ENCODE results near the gene HECTD4. TPM values are rescaled to one million over a fixed set of nuclear protein-coding genes. Genes with fewer than 3 reads are reported as not detected.

The HECTD4 gene
- total RNA-seq, 1 experiment from 2014 or later = 9.8 TPM

DNA sequence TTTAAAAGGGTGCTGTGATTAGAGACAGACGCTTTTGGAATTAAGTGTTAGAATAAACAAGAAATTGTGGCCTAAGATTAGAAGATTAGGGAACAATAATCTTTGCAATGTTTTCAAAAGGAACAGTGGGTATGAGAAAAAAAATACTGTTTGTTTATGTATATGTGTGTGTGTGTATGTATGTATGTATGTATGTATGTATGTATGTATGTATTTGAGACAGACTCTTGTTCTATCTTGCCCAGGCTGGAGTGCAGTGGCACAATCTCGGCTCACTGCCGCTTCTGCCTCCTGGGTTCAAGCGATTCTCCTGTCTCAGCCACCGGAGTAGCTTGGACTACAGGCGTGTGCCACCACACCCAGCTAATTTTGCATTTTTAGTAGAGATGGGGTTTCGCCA lies 175.3 kb downstream of the HECTD4 start:
- Histone ChIP-seq H3K27ac (no peak overlapping the region), H3K4me1 (replicated peaks) (no peaks in the 10 kb centered on the region), H3K9me3 (replicated peaks) (no peaks in the 10 kb centered on the region), H3K4me3 (no peak overlapping the region), H3K36me3 (peaks cover 59% of the 10 kb centered on the region), H3K27me3 (replicated peaks) (no peaks in the 10 kb centered on the region)
- DNase-seq (ENCODE audit: low read depth in 1 of 2, low spot score in 2 of 2) = no peak

DNA sequence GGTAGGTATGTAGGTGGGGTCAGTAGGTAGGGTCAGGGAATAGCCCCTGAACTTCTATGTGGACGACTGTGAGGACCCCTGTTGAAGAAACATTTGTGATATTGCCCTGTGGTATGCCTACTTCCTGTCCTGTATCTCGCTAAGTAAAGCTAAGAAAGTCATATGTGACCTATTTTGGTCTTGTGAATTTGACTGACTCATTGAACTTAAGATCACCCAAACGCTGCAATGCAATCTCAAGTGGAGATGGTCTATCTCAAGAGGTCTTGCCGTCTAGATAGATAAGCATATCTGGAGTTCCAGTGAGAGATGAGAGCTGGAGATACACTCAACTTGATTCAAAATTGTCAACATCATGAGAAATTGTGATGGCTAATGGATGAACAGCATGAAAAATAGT lies 183.1 kb downstream of the HECTD4 start:
- Histone ChIP-seq H3K4me3 (no peak overlapping the region), H3K27me3 (replicated peaks) (no peaks in the 10 kb centered on the region), H3K4me1 (replicated peaks) (no peaks in the 10 kb centered on the region), H3K36me3 (peaks cover 36% of the 10 kb centered on the region), H3K9me3 (replicated peaks) (no peaks in the 10 kb centered on the region), H3K27ac (no peak overlapping the region)
- no peak for DNase-seq (ENCODE audit: low read depth in 1 of 2, low spot score in 2 of 2)

DNA sequence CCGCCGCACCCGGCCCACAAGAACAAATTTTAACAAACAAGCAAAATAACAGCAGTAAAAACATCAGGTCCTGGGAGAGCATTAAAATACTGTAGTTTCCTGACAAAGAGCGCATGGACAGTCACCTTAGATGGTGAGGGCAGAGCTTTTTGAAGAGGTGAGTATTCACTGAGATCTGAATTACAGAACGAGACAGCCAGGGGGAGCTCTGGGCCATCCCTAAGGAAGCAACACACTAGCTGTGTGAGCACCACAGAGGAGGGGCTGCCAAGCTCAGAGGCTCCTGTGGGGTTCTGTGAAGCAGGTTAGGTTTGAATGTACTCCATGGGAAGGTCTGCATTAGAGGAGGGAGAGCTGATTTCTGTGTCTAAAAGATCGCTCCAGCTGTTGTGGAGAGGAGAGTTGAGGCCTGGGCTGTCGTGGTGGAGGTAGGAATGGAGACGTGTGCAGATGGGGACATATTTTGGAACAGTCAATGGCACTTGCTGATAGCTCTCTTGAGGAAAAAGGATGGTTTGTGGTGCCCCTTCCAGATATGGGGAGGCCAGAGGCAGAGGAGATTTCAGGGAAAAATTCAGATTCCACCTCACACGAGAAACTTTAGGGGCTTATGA lies 184.0 kb downstream of the HECTD4 start:
- H3K27me3 ChIP-seq (replicated peaks) = no peaks in the 10 kb centered on the region
- DNase-seq (ENCODE audit: low read depth in 1 of 2, low spot score in 2 of 2) = peak; percentile 16 to 55
- H3K9me3 ChIP-seq (replicated peaks) = no peaks in the 10 kb centered on the region
- H3K27ac ChIP-seq = no peak overlapping the region
- H3K4me3 ChIP-seq = no peak overlapping the region
- peaks cover 37% of the 10 kb centered on the region for H3K36me3 ChIP-seq
- H3K4me1 ChIP-seq (replicated peaks) = no peaks in the 10 kb centered on the region

DNA sequence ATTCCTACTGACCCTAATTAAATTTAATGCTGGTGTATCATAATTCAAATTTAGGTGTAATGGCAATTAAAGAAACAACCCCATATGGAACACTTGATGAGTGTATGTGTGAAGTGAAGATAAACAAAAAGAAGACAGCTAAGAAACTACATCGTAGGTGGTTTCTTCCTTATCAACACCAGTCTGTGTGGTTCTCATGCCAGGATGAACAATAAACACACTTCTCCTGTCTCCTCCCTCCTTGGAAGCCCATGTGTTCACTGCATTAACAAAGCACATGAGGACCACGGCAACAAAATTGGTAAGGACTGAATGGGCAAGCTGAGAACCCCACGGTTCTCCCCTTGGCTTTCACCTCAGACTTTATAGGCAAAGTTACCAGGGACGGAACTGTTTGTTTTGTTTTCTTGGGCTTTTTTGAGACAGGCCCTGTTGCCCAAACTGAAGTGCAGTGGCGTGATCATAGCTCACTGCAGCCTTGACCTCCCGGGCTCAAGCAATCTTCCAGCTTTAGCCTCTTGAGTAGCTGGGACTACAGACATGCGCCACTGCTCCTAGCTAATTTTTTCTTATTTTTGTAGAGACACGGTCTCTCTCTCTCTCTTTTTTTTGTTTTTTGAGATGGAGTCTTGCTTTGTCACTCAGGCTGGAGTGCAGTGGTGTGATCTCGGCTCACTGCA lies 185.9 kb downstream of the HECTD4 start:
- no peaks in the 10 kb centered on the region for H3K9me3 ChIP-seq (replicated peaks)
- DNase-seq (ENCODE audit: low read depth in 1 of 2, low spot score in 2 of 2) = no peak
- H3K4me3 ChIP-seq = no peak overlapping the region
- peaks cover 37% of the 10 kb centered on the region for H3K36me3 ChIP-seq
- H3K27ac ChIP-seq = no peak overlapping the region
- H3K4me1 ChIP-seq (replicated peaks) = no peaks in the 10 kb centered on the region
- no peaks in the 10 kb centered on the region for H3K27me3 ChIP-seq (replicated peaks)

DNA sequence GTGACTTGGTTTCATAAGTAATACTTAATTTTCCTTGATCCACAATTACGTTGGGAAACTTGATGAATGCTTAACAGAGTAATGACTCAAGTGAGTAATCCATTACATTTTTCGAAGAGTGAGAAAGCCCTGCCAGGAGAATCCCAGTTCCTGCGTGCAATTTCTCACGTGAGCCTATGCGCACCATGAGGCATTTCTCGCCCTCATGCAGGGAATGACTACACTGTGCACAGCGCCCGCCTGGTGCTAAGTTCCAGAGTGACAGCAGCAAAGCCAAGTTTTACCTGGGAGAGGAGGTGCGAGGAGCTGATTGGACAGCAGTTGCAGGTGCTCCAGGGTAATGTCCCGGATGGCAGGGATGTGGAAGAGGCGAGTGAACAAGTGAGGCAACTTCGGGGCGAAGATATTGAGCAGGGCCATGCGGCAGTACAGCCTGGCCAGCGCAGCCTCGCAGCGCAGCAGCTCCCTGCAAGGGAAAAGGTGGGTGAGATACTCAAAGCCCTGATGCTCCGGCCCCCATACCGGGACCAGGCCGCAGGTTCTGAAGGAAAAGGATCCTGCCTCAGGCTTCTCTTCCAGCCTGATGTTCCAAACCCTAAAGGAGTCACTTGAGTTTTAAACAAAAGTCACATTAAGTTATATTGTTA lies 187.5 kb downstream of the HECTD4 start:
- DNase-seq (ENCODE audit: low read depth in 1 of 2, low spot score in 2 of 2) = no peak
- Histone ChIP-seq H3K9me3 (replicated peaks) (no peaks in the 10 kb centered on the region), H3K27me3 (replicated peaks) (no peaks in the 10 kb centered on the region), H3K36me3 (peaks cover 45% of the 10 kb centered on the region), H3K4me3 (no peak overlapping the region), H3K27ac (no peak overlapping the region), H3K4me1 (replicated peaks) (no peaks in the 10 kb centered on the region)

DNA sequence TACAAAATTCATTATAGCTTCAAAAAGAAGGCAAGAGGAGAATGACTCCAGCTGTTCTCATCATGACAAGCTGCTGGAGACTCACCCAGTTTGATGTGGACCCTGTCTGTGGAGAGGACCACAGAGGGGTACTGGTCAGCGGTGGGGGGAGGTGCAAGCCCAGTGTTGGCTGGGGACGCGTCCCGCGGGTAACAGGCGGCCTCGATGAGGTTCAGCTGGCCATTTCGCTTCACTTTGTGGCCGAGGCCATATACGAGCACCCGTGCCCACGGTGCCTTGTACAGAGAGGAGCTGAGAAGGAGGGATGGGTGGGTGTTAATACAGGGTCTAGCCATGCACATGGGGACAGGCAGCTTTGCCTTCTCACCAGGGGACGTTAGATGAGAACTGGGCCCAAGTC lies 189.8 kb downstream of the HECTD4 start:
- Histone ChIP-seq H3K27me3 (replicated peaks) (no peaks in the 10 kb centered on the region), H3K4me3 (no peak overlapping the region), H3K4me1 (replicated peaks) (no peaks in the 10 kb centered on the region), H3K9me3 (replicated peaks) (no peaks in the 10 kb centered on the region), H3K36me3 (peaks cover 44% of the 10 kb centered on the region), H3K27ac (no peak overlapping the region)
- no peak for DNase-seq (ENCODE audit: low read depth in 1 of 2, low spot score in 2 of 2)

DNA sequence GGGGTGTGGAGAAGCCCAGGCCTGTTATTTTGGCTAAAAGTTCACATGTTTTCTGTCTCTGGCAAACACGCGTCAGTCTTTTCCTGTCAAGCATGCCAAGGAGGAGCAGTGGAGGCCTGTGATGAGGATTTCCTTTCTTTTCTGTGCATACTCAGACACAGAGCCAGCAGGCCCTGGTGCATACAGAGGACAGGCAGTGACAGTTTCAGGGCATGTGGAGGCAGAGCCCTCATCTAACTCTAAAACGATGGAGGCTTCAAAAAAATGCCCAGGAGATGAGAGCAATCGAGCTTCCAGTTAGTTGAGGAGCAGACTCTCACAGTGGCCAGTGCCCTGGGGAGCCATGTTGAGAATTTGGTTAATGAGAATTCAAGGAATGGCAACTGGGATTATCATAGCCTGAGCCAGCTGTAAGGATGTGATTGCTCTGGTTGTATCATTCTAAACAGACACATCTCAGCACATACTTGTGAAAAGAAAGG lies 190.3 kb downstream of the HECTD4 start:
- DNase-seq (ENCODE audit: low read depth in 1 of 2, low spot score in 2 of 2) = no peak
- no peak overlapping the region for H3K27ac ChIP-seq
- no peaks in the 10 kb centered on the region for H3K27me3 ChIP-seq (replicated peaks)
- H3K36me3 ChIP-seq = peaks cover 48% of the 10 kb centered on the region
- H3K9me3 ChIP-seq (replicated peaks) = no peaks in the 10 kb centered on the region
- no peaks in the 10 kb centered on the region for H3K4me1 ChIP-seq (replicated peaks)
- H3K4me3 ChIP-seq = no peak overlapping the region

DNA sequence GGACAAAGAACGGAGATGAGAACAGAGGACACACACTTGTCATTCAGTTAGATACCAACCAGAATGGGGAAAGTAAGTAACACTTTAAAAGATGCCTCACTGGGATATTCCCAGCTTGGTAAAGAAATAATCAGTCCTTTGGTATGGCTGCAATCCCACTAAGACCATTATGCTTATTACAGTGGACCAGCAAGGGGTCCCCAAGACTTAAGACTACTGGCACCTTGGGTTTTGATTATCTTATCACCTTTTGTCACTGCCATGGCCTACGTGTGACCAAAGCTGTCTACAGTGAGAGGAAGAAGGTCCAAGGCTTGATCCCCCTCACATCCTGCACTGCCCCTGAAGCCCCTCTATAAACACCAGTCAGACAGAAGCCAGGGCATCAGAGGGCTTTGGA lies 191.0 kb downstream of the HECTD4 start:
- Histone ChIP-seq H3K36me3 (peaks cover 49% of the 10 kb centered on the region), H3K27ac (no peak overlapping the region), H3K4me1 (replicated peaks) (no peaks in the 10 kb centered on the region), H3K27me3 (replicated peaks) (no peaks in the 10 kb centered on the region), H3K9me3 (replicated peaks) (no peaks in the 10 kb centered on the region), H3K4me3 (no peak overlapping the region)
- DNase-seq (ENCODE audit: low read depth in 1 of 2, low spot score in 2 of 2) = no peak

DNA sequence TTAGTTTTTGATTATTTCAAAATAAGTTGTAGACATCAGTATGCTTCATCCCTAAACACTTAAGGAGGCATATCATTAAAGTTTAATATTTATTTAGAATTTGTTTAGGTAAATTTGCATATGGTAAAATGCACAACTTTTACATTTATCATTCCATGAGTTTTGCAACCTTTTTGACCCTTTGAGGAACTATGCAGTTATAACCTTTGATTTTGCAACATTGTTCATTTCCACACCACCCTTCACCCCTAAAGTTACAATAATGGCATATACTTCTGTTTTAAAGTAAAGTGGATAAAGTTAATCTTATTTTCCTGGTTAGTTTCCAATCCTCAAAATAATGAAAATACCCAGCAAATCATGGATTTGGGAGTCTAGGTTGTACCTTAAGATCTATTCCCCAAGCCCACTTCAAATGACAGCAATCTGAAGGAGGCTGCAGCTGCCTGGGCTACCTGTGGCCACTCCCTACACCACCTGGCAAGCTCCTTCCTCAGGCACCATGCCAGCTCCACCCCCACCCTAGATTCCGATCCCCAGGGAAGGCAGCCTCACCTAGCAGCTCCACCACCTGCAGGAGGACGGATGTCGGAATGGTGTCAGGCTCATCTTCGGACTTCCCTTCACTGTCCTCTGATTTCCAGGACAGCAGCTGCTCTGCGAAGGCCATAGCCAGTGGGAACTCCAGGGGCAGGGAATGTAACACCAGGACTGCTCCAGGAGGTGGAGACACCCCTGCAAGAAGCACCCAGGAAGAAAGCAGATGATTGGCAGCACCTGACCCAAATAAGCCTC lies 191.8 kb downstream of the HECTD4 start:
- H3K36me3 ChIP-seq = peaks cover 52% of the 10 kb centered on the region
- no peak for DNase-seq (ENCODE audit: low read depth in 1 of 2, low spot score in 2 of 2)
- no peak overlapping the region for H3K27ac ChIP-seq
- no peaks in the 10 kb centered on the region for H3K9me3 ChIP-seq (replicated peaks)
- no peaks in the 10 kb centered on the region for H3K4me1 ChIP-seq (replicated peaks)
- H3K27me3 ChIP-seq (replicated peaks) = no peaks in the 10 kb centered on the region
- no peak overlapping the region for H3K4me3 ChIP-seq

DNA sequence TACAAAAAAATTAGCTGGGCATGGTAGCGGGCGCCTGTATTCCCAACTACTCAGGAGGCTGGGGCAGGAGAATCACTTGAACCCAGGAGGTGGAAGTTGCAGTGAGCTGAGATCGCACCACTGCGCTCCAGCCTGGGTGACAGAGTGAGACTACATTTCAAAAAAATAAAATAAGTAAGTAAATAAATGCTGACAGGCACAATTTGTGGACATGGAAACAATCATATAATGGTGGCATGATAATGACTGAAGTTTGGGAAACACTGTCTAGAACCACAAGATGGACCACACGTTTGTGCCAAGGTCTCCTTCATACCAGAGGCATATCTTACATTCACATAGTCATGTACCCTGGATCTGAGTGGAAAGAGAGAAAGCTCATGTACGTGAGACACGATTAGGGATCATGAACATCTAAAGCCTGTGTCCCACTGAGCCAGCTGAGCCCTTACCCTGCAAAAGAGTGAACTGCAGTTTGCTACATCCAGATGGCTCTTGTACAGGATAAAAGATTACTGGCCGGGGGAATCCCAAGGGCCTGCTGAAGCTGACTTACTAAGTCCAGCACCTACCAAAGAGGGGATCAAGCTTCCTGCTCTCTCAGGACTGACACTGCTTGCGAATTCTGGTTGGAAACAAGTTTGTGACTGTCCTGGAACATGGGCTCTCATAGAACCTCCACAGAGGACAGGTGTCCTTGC lies 194.0 kb downstream of the HECTD4 start:
- DNase-seq (ENCODE audit: low read depth in 1 of 2, low spot score in 2 of 2) = no peak
- no peaks in the 10 kb centered on the region for H3K4me1 ChIP-seq (replicated peaks)
- H3K36me3 ChIP-seq = peaks cover 54% of the 10 kb centered on the region
- no peak overlapping the region for H3K27ac ChIP-seq
- no peak overlapping the region for H3K4me3 ChIP-seq
- no peaks in the 10 kb centered on the region for H3K27me3 ChIP-seq (replicated peaks)
- no peaks in the 10 kb centered on the region for H3K9me3 ChIP-seq (replicated peaks)

DNA sequence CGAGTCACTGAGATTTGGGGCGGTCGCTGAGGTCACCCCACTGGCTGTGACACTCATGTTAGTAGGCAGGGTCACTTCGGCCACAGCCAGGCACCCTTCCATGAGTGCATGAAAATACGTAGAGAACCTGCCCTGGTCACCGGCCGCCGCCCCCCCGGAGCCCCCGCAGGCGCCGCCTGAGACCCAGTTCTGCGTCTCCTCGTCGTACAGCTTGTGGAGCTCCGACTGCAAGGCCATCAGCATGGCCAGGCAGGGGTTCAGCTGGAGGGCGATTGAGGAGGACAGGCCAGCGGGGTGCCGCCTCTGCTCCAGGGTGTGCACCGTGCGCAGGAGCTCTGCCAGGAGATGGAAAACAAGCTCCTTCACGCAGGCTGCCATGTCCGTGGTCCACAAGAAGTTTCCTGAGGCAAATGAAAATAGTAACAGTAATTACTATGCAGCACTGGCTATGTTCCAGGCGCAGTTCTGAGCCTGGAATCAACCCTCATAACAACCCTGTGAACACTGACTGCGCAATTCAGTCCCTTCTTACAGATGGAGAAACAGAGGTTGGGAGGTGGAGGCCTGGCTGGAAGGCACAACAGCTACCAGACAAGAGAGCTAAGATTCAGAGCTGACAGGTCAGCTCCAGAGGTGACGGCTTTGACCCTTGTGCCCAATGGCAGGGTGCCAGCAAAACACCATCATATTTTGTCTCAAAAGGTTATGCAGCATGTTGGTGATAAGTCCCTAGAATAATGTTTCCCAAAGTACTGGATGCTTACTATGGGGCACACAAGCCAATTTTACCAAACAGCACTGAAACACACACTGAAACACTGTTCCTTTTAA lies 196.9 kb downstream of the HECTD4 start:
- Histone ChIP-seq H3K9me3 (replicated peaks) (no peaks in the 10 kb centered on the region), H3K27me3 (replicated peaks) (no peaks in the 10 kb centered on the region), H3K4me1 (replicated peaks) (no peaks in the 10 kb centered on the region), H3K27ac (no peak overlapping the region), H3K4me3 (no peak overlapping the region), H3K36me3 (peaks cover 36% of the 10 kb centered on the region)
- DNase-seq (ENCODE audit: low read depth in 1 of 2, low spot score in 2 of 2) = no peak

DNA sequence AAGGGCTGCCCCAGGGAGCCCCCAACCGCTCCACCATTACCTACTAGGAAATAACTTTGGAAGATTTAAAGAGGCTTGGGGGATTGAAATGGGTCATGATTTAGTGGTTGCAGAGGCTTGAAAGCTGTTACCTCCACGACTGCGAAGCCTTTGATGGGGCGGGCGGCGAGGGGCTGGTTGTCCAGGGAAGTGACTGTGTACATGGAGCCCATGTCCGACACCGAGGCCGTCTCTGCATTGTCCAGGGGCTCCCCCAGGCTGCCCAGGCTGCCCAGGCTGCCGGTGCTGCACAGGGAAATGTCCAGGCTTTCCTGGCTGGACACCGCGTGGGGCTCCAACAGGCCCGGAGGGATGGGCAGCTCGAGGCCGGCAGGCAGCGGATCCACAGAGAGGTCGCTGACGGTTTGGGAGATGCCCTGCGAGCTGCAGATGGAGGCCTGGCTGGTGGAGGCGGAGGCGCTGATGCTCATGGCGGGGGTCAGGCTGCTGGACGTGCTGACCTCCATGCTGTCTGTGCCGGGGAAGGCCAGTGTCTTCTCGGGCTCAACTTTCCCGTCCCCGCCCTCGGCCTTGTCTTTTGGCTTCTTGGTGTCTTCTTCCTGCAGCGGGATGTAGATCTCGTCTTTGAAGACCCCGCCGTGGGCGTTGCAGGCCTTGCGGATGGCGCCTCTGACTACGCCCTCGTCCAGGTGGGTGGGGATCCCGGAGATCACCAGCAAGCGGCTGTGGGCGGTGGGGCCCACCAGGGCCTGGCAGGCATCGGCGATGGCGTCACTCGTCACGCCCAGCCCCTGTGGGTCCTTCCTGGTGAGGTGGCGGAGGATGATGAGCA lies 198.0 kb downstream of the HECTD4 start:
- no peak for DNase-seq (ENCODE audit: low read depth in 1 of 2, low spot score in 2 of 2)
- Histone ChIP-seq H3K4me1 (replicated peaks) (no peaks in the 10 kb centered on the region), H3K27me3 (replicated peaks) (no peaks in the 10 kb centered on the region), H3K4me3 (no peak overlapping the region), H3K9me3 (replicated peaks) (no peaks in the 10 kb centered on the region), H3K27ac (no peak overlapping the region), H3K36me3 (peaks cover 35% of the 10 kb centered on the region)
